ENCODE data around the gene NYAP2.

NYAP2 gene

GRCh38 chr2:225487878-225488416 lies 88.4 kb downstream of the NYAP2 start:
- DNase-seq: no peak

- DNase-seq: no peak
Observed at GRCh38 chr2:225488743-225489142, 89.2 kb downstream of the NYAP2 start.

- no peak for DNase-seq
Observed at GRCh38 chr2:225493420-225494099, 94.0 kb downstream of the NYAP2 start.

- no peak for DNase-seq
Observed at GRCh38 chr2:225494100-225494459, 94.6 kb downstream of the NYAP2 start.

- no peak for DNase-seq
Observed at GRCh38 chr2:225495706-225496105, 96.2 kb downstream of the NYAP2 start.

- no peak for DNase-seq
Observed at GRCh38 chr2:225496568-225496967, 97.1 kb downstream of the NYAP2 start.

GRCh38 chr2:225497166-225497565 lies 97.7 kb downstream of the NYAP2 start:
- DNase-seq: no peak

- DNase-seq: no peak
Observed at GRCh38 chr2:225501022-225501421, 101.5 kb downstream of the NYAP2 start.

GRCh38 chr2:225502971-225503370 lies 103.5 kb downstream of the NYAP2 start:
- DNase-seq: no peak

- no peak for DNase-seq
Observed at GRCh38 chr2:225510796-225511195, 111.3 kb downstream of the NYAP2 start.

GRCh38 chr2:225512469-225512868 lies 113.0 kb downstream of the NYAP2 start:
- no peak for DNase-seq

- DNase-seq: no peak
Observed at GRCh38 chr2:225512876-225513540, 113.5 kb downstream of the NYAP2 start.

GRCh38 chr2:225515033-225515432 lies 115.5 kb downstream of the NYAP2 start:
- DNase-seq: no peak

GRCh38 chr2:225526760-225527390 lies 127.4 kb downstream of the NYAP2 start:
- DNase-seq: no peak

- no peak for DNase-seq
Observed at GRCh38 chr2:225531559-225531958, 132.0 kb downstream of the NYAP2 start.

GRCh38 chr2:225532096-225532495 lies 132.6 kb downstream of the NYAP2 start:
- no peak for DNase-seq

- no peak for DNase-seq
Observed at GRCh38 chr2:225534037-225534436, 134.5 kb downstream of the NYAP2 start.

- no peak for DNase-seq
Observed at GRCh38 chr2:225534697-225535096, 135.2 kb downstream of the NYAP2 start.

- no peak for DNase-seq
Observed at GRCh38 chr2:225536036-225536435, 136.5 kb downstream of the NYAP2 start.

GRCh38 chr2:225543626-225544025 lies 144.1 kb downstream of the NYAP2 start:
- peak; percentile 40 for DNase-seq

- no peak for DNase-seq
Observed at GRCh38 chr2:225556461-225556860, 157.0 kb downstream of the NYAP2 start.

- DNase-seq: no peak
Observed at GRCh38 chr2:225558399-225559071, 159.0 kb downstream of the NYAP2 start.

- DNase-seq: no peak
Observed at GRCh38 chr2:225559072-225559415, 159.5 kb downstream of the NYAP2 start.

GRCh38 chr2:225566798-225567197 lies 167.3 kb downstream of the NYAP2 start:
- DNase-seq: peak; percentile 58

Data from NCI-H146 (cell line).